Ovary (tissue), 3 donors: ENCODE data around the gene RSRC1.

Experiments used
- EP300 ChIP-seq: sonication (generic); formaldehyde crosslinking; IDR thresholded peaks from one replicate; pipeline ENCODE4 v1.6.1; 2017; ENCODE audit warnings: antibody characterized with exemption
- POLR2A ChIP-seq: fragments of 450-650 bp; IDR thresholded peaks from one replicate; pipeline ENCODE4 v1.6.1; 2017; ENCODE audit warnings: antibody characterized with exemption, mild to moderate bottlenecking, moderate library complexity
- TF ChIP-seq, protein P1 (sequence below), 3 donors: fragments of 450-650 bp in 2 of 3; fragments of 200-600 bp in 1 of 3; IDR thresholded peaks; one replicate each; pipeline versions ENCODE4 v1.5.1 to v1.8.0; 2016 to 2022; ENCODE audit warnings: antibody characterized with exemption in 3 of 3, mild to moderate bottlenecking in 1 of 3
- donor health status: DM: no; HTN: no; CAD: no.

GRCh38 chr3:158350971-158351370 is 241.1 kb downstream of the RSRC1 start:
- TF ChIP-seq, protein P1, sequence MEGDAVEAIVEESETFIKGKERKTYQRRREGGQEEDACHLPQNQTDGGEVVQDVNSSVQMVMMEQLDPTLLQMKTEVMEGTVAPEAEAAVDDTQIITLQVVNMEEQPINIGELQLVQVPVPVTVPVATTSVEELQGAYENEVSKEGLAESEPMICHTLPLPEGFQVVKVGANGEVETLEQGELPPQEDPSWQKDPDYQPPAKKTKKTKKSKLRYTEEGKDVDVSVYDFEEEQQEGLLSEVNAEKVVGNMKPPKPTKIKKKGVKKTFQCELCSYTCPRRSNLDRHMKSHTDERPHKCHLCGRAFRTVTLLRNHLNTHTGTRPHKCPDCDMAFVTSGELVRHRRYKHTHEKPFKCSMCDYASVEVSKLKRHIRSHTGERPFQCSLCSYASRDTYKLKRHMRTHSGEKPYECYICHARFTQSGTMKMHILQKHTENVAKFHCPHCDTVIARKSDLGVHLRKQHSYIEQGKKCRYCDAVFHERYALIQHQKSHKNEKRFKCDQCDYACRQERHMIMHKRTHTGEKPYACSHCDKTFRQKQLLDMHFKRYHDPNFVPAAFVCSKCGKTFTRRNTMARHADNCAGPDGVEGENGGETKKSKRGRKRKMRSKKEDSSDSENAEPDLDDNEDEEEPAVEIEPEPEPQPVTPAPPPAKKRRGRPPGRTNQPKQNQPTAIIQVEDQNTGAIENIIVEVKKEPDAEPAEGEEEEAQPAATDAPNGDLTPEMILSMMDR (IDR thresholded peaks at IDR 0.05) = no peak
- TF ChIP-seq POLR2A (no peak), EP300 (no peak)
